ENCODE measurements around the gene HAGH.

DNA sequence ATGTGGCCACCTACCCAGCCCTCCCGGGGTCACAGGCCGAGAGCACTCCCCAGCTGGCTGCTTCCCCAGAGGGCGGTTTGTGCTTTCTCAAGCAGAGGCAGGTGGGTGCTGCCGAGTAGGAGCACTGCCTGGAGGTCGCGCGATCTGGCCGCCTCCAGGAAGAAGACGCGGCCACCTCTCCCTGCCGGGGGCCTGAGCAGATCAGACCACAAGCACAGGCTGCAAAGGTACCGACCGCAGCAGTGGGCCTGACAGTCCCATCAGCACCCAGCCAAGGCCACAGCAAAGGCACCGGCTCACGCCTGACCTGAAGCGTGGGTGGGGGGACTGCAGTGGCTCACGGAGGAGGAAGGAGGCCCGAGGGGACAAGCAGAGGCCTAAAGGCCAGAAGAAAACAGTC, 17.9 kb downstream of the HAGH start:
- TF ChIP-seq EZH2phosphoT487 (IDR thresholded peaks at IDR 0.05; ENCODE audit: borderline replicate concordance, low read length): no peak
- TF ChIP-seq, protein P1, sequence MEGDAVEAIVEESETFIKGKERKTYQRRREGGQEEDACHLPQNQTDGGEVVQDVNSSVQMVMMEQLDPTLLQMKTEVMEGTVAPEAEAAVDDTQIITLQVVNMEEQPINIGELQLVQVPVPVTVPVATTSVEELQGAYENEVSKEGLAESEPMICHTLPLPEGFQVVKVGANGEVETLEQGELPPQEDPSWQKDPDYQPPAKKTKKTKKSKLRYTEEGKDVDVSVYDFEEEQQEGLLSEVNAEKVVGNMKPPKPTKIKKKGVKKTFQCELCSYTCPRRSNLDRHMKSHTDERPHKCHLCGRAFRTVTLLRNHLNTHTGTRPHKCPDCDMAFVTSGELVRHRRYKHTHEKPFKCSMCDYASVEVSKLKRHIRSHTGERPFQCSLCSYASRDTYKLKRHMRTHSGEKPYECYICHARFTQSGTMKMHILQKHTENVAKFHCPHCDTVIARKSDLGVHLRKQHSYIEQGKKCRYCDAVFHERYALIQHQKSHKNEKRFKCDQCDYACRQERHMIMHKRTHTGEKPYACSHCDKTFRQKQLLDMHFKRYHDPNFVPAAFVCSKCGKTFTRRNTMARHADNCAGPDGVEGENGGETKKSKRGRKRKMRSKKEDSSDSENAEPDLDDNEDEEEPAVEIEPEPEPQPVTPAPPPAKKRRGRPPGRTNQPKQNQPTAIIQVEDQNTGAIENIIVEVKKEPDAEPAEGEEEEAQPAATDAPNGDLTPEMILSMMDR (IDR thresholded peaks at IDR 0.05; ENCODE audit: low read depth, low read length, poor library complexity, severe bottlenecking): no peak

All from DOHH2 (cell line).